ENCODE data around the gene NAPEPLD. TPM values are rescaled to one million over a fixed set of nuclear protein-coding genes. Genes with fewer than 3 reads are reported as not detected.
"Not testable (repeated sequence)": the region's sequence is repeated elsewhere in the genome, so short reads cannot be mapped to it uniquely, and the experiment has no call there.

The NAPEPLD gene
- total RNA-seq, 4 donors from 2014 or later = 1.5 to 8.4 (median 4.7) TPM

DNA sequence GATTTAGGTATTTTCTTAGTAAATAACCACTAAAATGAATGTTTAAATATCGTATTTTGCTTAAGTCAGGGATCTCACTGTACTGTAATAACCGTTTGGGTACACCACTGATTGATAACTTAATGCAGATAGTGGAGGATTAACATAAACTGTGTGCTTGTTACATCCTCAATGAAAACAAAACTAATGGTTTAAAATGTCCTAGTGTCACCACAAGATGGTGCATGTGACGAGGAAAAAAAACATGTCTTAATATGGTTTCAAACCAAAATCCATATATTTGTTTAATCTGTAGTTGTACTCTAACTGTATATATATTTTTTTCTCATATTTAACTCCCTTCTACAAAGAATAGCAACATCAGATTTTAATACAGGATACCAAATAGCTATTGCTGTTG lies 54.8 kb downstream of the NAPEPLD start:
- Histone ChIP-seq H3K4me1 (peaks cover 0 to 6% (median 0%) of the 10 kb centered on the region in 3 donors), H3K4me3 (no peak overlapping the region), H3K27ac (no peak overlapping the region), H3K27me3 (no peaks in the 10 kb centered on the region), H3K9me3 (no peaks in the 10 kb centered on the region), H3K36me3 (peaks cover 0 to 87% (median 0%) of the 10 kb centered on the region in 3 donors)
- no peak for DNase-seq
- intact Hi-C loops (cut with DNase I) = no loop called here
- 47 to 50% methylated on average over 3 of the region's 3 CpGs for WGBS, 2 donors
- TF ChIP-seq POLR2A (IDR thresholded peaks at IDR 0.05) = no peak
- TF ChIP-seq, protein P1, sequence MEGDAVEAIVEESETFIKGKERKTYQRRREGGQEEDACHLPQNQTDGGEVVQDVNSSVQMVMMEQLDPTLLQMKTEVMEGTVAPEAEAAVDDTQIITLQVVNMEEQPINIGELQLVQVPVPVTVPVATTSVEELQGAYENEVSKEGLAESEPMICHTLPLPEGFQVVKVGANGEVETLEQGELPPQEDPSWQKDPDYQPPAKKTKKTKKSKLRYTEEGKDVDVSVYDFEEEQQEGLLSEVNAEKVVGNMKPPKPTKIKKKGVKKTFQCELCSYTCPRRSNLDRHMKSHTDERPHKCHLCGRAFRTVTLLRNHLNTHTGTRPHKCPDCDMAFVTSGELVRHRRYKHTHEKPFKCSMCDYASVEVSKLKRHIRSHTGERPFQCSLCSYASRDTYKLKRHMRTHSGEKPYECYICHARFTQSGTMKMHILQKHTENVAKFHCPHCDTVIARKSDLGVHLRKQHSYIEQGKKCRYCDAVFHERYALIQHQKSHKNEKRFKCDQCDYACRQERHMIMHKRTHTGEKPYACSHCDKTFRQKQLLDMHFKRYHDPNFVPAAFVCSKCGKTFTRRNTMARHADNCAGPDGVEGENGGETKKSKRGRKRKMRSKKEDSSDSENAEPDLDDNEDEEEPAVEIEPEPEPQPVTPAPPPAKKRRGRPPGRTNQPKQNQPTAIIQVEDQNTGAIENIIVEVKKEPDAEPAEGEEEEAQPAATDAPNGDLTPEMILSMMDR (IDR thresholded peaks at IDR 0.05) = no peak

DNA sequence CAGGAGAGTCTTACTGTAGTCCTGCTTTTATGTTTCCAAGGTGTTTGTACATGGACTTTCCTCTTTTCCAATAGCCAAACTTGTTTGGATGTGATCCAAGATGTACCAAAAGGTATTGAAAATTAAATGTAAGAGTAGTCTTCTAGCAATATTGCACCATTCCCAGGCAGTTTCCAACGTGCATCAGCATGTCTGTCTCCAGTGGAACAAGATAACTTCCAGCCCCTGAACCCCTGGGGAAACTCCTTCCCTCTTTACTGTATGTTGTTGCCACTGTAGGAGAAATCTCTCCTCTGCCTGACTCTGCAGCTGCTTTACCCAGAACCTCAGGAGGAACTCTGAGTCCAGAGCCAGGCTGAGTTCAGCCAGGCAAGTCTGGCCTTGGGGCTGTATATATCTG lies 55.5 kb downstream of the NAPEPLD start:
- Histone ChIP-seq H3K27me3 (no peaks in the 10 kb centered on the region), H3K9me3 (no peaks in the 10 kb centered on the region), H3K27ac (no peak overlapping the region), H3K4me1 (peaks cover 0 to 6% (median 0%) of the 10 kb centered on the region in 3 donors), H3K4me3 (no peak overlapping the region), H3K36me3 (peaks cover 0 to 92% (median 0%) of the 10 kb centered on the region in 3 donors)
- DNase-seq = no peak
- no peak for TF ChIP-seq POLR2A (IDR thresholded peaks at IDR 0.05)
- TF ChIP-seq, protein P1 (IDR thresholded peaks at IDR 0.05) = no peak
- 21 to 40% methylated on average over 1 of the region's 1 CpG for WGBS, 2 donors
- intact Hi-C loops (cut with DNase I) = no loop called here

DNA sequence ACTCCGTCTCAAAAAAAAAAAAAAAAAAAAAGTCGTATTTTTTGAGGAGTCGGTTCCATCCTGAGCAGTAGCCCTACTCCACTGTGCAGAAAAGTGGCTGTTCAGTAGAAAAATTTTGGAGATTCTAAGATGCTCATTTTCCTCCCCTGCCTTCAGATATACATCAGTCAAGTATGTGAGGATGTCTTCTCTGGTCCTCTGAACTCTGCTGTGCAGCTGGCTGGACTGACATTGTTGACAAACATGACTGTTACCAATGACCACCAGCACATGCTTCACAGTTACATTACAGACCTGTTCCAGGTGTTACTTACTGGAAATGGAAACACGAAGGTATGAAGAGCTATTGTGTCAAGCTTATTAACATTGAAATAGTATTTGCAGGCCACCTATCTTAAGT lies 56.6 kb downstream of the NAPEPLD start:
- intact Hi-C loops (cut with DNase I) = not testable (repeated sequence)
- peaks cover 0 to 92% (median 0%) of the 10 kb centered on the region in 3 donors for H3K36me3 ChIP-seq

GRCh38 chr7:103083210-103083609 lies 65.7 kb downstream of the NAPEPLD start:
- intact Hi-C loops (cut with DNase I) = no loop called here
- 92 to 98% methylated on average over 3 of the region's 3 CpGs for WGBS, 2 donors
- no peak overlapping the region for H3K27ac ChIP-seq

More for the DNA sequence above, 56.6 kb downstream of the NAPEPLD start:
- 65 to 67% methylated on average over 4 of the region's 4 CpGs for WGBS, 2 donors
- not testable (repeated sequence) for H3K4me1 ChIP-seq, H3K9me3 ChIP-seq, H3K27ac ChIP-seq, H3K4me3 ChIP-seq, H3K27me3 ChIP-seq, DNase-seq

DNA sequence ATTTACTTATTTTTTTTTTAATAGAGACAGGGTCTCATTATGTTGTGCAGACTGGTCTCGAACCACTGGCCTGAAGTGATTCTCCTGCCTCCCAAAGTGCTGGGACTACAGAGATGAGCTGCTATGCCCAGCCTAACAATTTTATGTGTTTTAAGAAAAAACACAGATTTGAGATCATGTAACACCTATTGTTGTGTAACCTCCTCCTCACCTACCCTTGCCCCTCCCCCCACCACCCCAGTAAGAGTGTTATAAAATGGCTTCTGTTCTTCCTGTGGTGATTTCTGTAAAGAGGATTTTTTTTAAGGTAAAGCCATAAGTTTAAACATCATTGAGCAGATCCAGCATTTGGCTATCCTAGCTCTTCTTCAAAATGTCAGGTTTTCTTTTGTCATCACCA lies 66.4 kb downstream of the NAPEPLD start:
- no peak overlapping the region for H3K27ac ChIP-seq
- DNase-seq = no peak
- WGBS, 2 donors = 100% methylated on average over 1 of the region's 1 CpG
- peaks cover 0 to under 1% (median 0%) of the 10 kb centered on the region in 3 donors for H3K4me1 ChIP-seq
- no peaks in the 10 kb centered on the region for H3K9me3 ChIP-seq
- TF ChIP-seq, protein P1 (IDR thresholded peaks at IDR 0.05) = no peak
- TF ChIP-seq POLR2A (IDR thresholded peaks at IDR 0.05) = no peak
- peaks cover 0 to 48% (median 0%) of the 10 kb centered on the region in 3 donors for H3K36me3 ChIP-seq
- H3K27me3 ChIP-seq = no peaks in the 10 kb centered on the region
- intact Hi-C loops (cut with DNase I) = no loop called here
- H3K4me3 ChIP-seq = no peak overlapping the region

More at GRCh38 chr7:103083210-103083609, 65.7 kb downstream of the NAPEPLD start:
- Histone ChIP-seq H3K4me1 (no peaks in the 10 kb centered on the region), H3K36me3 (peaks cover 0 to 55% (median 0%) of the 10 kb centered on the region in 3 donors), H3K9me3 (no peaks in the 10 kb centered on the region), H3K27me3 (no peaks in the 10 kb centered on the region), H3K4me3 (no peak overlapping the region)
- DNase-seq = no peak
- TF ChIP-seq, protein P1 (IDR thresholded peaks at IDR 0.05) = no peak
- TF ChIP-seq POLR2A (IDR thresholded peaks at IDR 0.05) = no peak

GRCh38 chr7:103080923-103081322 lies 68.0 kb downstream of the NAPEPLD start:
- no peak for DNase-seq
- H3K4me3 ChIP-seq = no peak overlapping the region
- no peak overlapping the region for H3K27ac ChIP-seq
- H3K27me3 ChIP-seq = no peaks in the 10 kb centered on the region
- H3K4me1 ChIP-seq = peaks cover 0 to 16% (median 11%) of the 10 kb centered on the region in 3 donors
- WGBS, 2 donors = 98 to 100% methylated on average over 2 of the region's 2 CpGs
- no peaks in the 10 kb centered on the region for H3K9me3 ChIP-seq
- TF ChIP-seq, protein P1 (IDR thresholded peaks at IDR 0.05) = no peak
- no peak for TF ChIP-seq POLR2A (IDR thresholded peaks at IDR 0.05)
- H3K36me3 ChIP-seq = peaks cover 0 to 32% (median 0%) of the 10 kb centered on the region in 3 donors
- intact Hi-C loops (cut with DNase I) = no loop called here
